Mesenchymal stem cell (in vitro differentiated cells and primary cell): Measurements from ENCODE around the gene UPK3A.

ENCODE experiments used
- DNase-seq: peaks from one replicate; pipeline ENCODE4 v3.0.0-alpha.2; 2013
- H2AFZ ChIP-seq: one replicate; pipeline ENCODE4 v1.6.1; 2013; ENCODE audit warnings: low read depth, mild to moderate bottlenecking, control low read depth, inconsistent platforms, low read length, moderate library complexity
- H2AK5ac ChIP-seq: 2 replicates; pipeline ENCODE4 v1.6.1; 2013; ENCODE audit warnings: low read length, moderate library complexity, mild to moderate bottlenecking, inconsistent platforms; ENCODE audit not compliant: severe bottlenecking
- H2BK120ac ChIP-seq: one replicate; pipeline ENCODE4 v1.6.1; 2013; ENCODE audit warnings: low read depth, mild to moderate bottlenecking, inconsistent platforms, low read length, moderate library complexity
- H2BK12ac ChIP-seq, 2 experiments: one replicate each; pipeline ENCODE4 v1.6.1; 2013; ENCODE audit warnings: inconsistent platforms in 2 of 2, low read length in 2 of 2, mild to moderate bottlenecking in 2 of 2, moderate library complexity in 2 of 2, control low read depth in 1 of 2
- H2BK15ac ChIP-seq: one replicate; pipeline ENCODE4 v1.6.1; 2013; ENCODE audit warnings: mild to moderate bottlenecking, low read depth, inconsistent platforms; ENCODE audit not compliant: poor library complexity, severe bottlenecking
- H2BK5ac ChIP-seq: 2 replicates; pipeline ENCODE4 v1.6.1; 2013; ENCODE audit warnings: low read depth, mild to moderate bottlenecking, low read length, control low read depth, inconsistent platforms; ENCODE audit not compliant: poor library complexity, severe bottlenecking
- H3K14ac ChIP-seq, 2 experiments: one replicate each; pipeline ENCODE4 v1.6.1; 2013; ENCODE audit warnings: inconsistent platforms in 2 of 2, low read length in 2 of 2, control low read depth in 1 of 2, mild to moderate bottlenecking in 1 of 2, moderate library complexity in 1 of 2
- H3K18ac ChIP-seq, 2 experiments: one replicate each; pipeline ENCODE4 v1.6.1; 2013; ENCODE audit warnings: inconsistent platforms in 2 of 2, low read length in 2 of 2, control low read depth in 1 of 2, low read depth in 1 of 2, mild to moderate bottlenecking in 1 of 2
- H3K23ac ChIP-seq, 2 experiments: one replicate each; pipeline ENCODE4 v1.6.1; 2013; ENCODE audit warnings: inconsistent platforms in 2 of 2, low read length in 2 of 2, mild to moderate bottlenecking in 2 of 2, moderate library complexity in 2 of 2, control low read depth in 1 of 2
- H3K27ac ChIP-seq: 2 replicates; pipeline ENCODE4 v1.5.1; 2013; ENCODE audit warnings: mild to moderate bottlenecking, moderate library complexity, low read length, control low read depth, inconsistent platforms; ENCODE audit not compliant: poor library complexity, severe bottlenecking
- H3K27me3 ChIP-seq, 2 experiments: 2 replicates each; pipeline versions ENCODE4 v1.6.1 to v1.7.0; 2013; ENCODE audit warnings: low read length in 2 of 2, mild to moderate bottlenecking in 2 of 2, moderate library complexity in 2 of 2, control low read depth in 1 of 2, inconsistent platforms in 1 of 2; ENCODE audit not compliant: control insufficient read depth in 1 of 2, insufficient read depth in 1 of 2
- H3K36me3 ChIP-seq, 2 experiments: 2 replicates each; pipeline versions ENCODE4 v1.6.1 to v1.7.0; 2013; ENCODE audit warnings: low read length in 2 of 2, control low read depth in 1 of 2, inconsistent platforms in 1 of 2, low read depth in 1 of 2, mild to moderate bottlenecking in 1 of 2; ENCODE audit not compliant: insufficient read depth in 2 of 2, control insufficient read depth in 1 of 2
- H3K4ac ChIP-seq, 2 experiments: one replicate each; pipeline ENCODE4 v1.6.1; 2013; ENCODE audit warnings: inconsistent platforms in 2 of 2, low read length in 2 of 2, mild to moderate bottlenecking in 2 of 2, moderate library complexity in 2 of 2, control low read depth in 1 of 2, low read depth in 1 of 2
- H3K4me1 ChIP-seq: 2 replicates; pipeline ENCODE4 v1.6.1; 2013; ENCODE audit warnings: low read depth, low read length, control low read depth; ENCODE audit not compliant: control insufficient read depth, insufficient read depth
- H3K4me2 ChIP-seq: 2 replicates; pipeline ENCODE4 v1.6.1; 2013; ENCODE audit warnings: low read length, mild to moderate bottlenecking, inconsistent platforms; ENCODE audit not compliant: poor library complexity, severe bottlenecking
- H3K4me3 ChIP-seq, 2 experiments: 2 replicates each; pipeline versions ENCODE4 v1.5.1 to v1.7.0; 2013; ENCODE audit warnings: low read length in 2 of 2, mild to moderate bottlenecking in 2 of 2, control low read depth in 1 of 2, low read depth in 1 of 2; ENCODE audit not compliant: insufficient read depth in 1 of 2
- H3K79me1 ChIP-seq: replicated peaks from 2 replicates; pipeline ENCODE4 v1.6.1; 2013; ENCODE audit warnings: mild to moderate bottlenecking, control low read depth, low read length, inconsistent platforms; ENCODE audit not compliant: poor library complexity, severe bottlenecking
- H3K9ac ChIP-seq: 2 replicates; pipeline ENCODE4 v1.7.0; 2013; ENCODE audit warnings: mild to moderate bottlenecking, low read length, moderate library complexity
- H3K9me3 ChIP-seq: 2 replicates; pipeline ENCODE4 v1.7.0; 2013; ENCODE audit warnings: mild to moderate bottlenecking, low read length; ENCODE audit not compliant: control insufficient read depth
- H4K8ac ChIP-seq: one replicate; pipeline ENCODE4 v1.6.1; 2013; ENCODE audit warnings: inconsistent platforms, mild to moderate bottlenecking, low read length, moderate library complexity
- H4K91ac ChIP-seq: one replicate; pipeline ENCODE4 v1.6.1; 2013; ENCODE audit warnings: mild to moderate bottlenecking, low read length, inconsistent platforms
- WGBS: methylation state at CpG from one replicate; pipeline ENCODE4 v1.1.7; 2013; ENCODE audit warnings: mixed read lengths; 5-methylcytosine and 5-hydroxymethylcytosine counted together

UPK3A gene

DNA sequence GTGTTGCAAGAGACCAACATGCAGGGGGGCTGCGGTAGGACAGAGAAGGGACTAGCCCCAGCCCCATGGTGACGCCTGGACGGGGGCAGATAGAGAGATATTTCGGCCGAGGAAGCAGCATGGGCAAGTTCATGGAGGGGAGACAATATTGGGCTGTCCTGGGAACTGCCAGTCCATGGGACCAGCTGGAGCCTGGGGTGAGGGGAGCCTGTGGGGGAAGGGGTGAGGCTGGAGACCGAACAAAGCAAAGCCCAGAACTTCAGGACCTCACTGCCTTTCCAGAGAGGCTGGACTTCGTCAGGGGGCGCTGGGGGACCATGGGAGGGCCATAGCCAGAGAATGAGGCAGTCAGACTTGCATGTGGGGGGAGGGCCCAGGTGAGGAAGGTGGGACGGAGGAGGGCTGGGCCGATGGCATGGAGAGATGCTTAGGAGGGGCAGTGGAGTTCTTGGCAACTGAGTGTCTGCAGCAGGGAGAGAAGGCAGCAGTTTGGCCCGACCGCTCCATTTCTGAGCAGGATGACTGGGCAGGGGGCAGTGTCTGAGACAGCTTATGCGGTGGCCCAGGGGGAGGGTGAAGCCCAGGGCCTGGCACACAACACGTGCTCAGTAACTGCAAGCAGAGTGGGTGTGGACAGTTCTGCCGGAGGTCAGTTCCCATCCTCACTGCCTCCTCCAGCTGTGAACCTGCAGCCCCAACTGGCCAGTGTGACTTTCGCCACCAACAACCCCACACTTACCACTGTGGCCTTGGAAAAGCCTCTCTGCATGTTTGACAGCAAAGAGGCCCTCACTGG lies 712 bp downstream of the UPK3A start:
- H2BK15ac ChIP-seq = peak overlapping the region; percentile 35
- no peaks in the 10 kb centered on the region for H3K36me3 ChIP-seq
- H2AK5ac ChIP-seq = no peak overlapping the region
- H3K79me1 ChIP-seq = no peaks in the 10 kb centered on the region
- peaks cover 13% of the 10 kb centered on the region for H3K4me1 ChIP-seq
- H3K27me3 ChIP-seq = peaks cover 32 to 59% of the 10 kb centered on the region in 2 experiments
- WGBS = 37% methylated on average over 16 of the region's 16 CpGs
- H3K9me3 ChIP-seq = no peaks in the 10 kb centered on the region
- peak overlapping the region; percentile 77 for H3K4me2 ChIP-seq
- peak overlapping the region in 1 of 2 experiments; percentile 8 for H3K18ac ChIP-seq
- no peak overlapping the region for H2AFZ ChIP-seq
- no peak overlapping the region for H2BK120ac ChIP-seq
- no peak overlapping the region for H2BK12ac ChIP-seq
- no peak overlapping the region for H3K14ac ChIP-seq
- no peak for DNase-seq
- H3K4ac ChIP-seq = no peak overlapping the region
- no peak overlapping the region for H3K23ac ChIP-seq
- no peak overlapping the region for H3K27ac ChIP-seq
- no peak overlapping the region for H3K9ac ChIP-seq
- H2BK5ac ChIP-seq = no peak overlapping the region
- no peak overlapping the region for H3K4me3 ChIP-seq
- no peak overlapping the region for H4K91ac ChIP-seq
- no peak overlapping the region for H4K8ac ChIP-seq

DNA sequence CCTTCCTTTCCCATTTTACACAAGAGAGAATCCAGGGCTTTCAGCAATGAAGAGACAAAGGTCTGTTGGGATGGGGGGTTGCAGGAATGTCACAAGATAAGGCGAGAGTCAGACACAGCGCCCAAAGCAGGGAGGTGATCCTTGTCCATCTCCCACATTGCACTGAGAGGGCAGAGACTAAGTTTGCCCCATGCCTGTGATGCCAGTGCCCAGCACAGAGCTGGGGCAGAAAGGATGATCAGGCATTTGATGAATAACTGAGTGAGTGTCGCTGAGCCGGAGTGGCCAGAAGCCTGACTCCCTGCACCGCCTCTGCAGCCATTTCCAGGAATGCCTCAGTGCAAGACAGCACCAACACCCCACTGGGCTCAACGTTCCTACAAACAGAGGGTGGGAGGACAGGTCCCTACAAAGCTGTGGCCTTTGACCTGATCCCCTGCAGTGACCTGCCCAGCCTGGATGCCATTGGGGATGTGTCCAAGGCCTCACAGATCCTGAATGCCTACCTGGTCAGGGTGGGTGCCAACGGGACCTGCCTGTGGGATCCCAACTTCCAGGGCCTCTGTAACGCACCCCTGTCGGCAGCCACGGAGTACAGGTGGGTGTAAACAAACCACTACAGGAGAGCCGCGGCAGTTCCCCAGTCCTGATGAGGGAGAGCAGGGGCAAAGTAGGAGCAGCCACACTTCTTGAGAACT lies 2.3 kb downstream of the UPK3A start:
- Histone ChIP-seq H2BK12ac (no peak overlapping the region), H3K79me1 (no peaks in the 10 kb centered on the region), H3K4ac (no peak overlapping the region), H3K9ac (no peak overlapping the region), H2BK15ac (no peak overlapping the region), H2AFZ (no peak overlapping the region), H3K36me3 (no peaks in the 10 kb centered on the region), H3K4me2 (no peak overlapping the region), H3K18ac (no peak overlapping the region), H2BK120ac (no peak overlapping the region), H4K91ac (no peak overlapping the region), H3K27ac (no peak overlapping the region), H3K14ac (no peak overlapping the region), H2AK5ac (no peak overlapping the region), H3K23ac (no peak overlapping the region), H3K4me1 (peaks cover 21% of the 10 kb centered on the region), H3K9me3 (no peaks in the 10 kb centered on the region), H2BK5ac (no peak overlapping the region), H3K27me3 (peaks cover 36 to 70% of the 10 kb centered on the region in 2 experiments), H4K8ac (no peak overlapping the region), H3K4me3 (no peak overlapping the region)
- no peak for DNase-seq
- WGBS = 80% methylated on average over 12 of the region's 12 CpGs

DNA sequence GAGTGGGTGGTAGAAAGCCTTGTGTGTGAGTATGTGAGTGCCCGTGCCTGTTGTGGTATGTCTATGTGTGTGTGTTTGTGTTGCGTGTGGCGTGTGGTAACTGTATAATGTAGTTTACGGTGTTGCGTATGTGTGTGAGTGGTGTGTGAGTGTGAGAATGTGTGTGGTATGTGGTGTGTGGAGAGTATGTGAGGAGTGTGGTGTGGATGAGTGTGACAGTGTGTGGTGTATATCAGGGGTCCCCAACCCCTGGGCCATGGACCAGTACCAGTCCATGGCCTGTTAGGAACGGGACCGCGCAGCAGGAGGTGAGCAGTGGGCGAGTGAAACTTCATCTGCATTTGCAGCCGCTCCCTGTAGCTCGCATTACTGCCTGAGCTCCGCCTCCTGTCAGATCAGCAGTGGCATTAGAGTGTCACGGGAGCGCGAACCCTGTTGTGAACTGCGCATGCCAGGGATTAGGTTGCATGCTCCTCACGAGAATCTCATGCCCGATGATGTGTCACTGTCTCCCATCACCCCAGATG lies 5.7 kb downstream of the UPK3A start:
- H2BK15ac ChIP-seq = peak overlapping the region; percentile 73
- no peak overlapping the region for H2BK5ac ChIP-seq
- no peaks in the 10 kb centered on the region for H3K36me3 ChIP-seq
- H3K27ac ChIP-seq = no peak overlapping the region
- H3K14ac ChIP-seq = peak overlapping the region in 1 of 2 experiments; percentile 80
- peak; percentile 83 for DNase-seq
- H2BK12ac ChIP-seq = peak overlapping the region; percentile 28 to 87
- H4K91ac ChIP-seq = peak overlapping the region; percentile 76
- 41% methylated on average over 18 of the region's 18 CpGs for WGBS
- peaks cover 21 to 71% of the 10 kb centered on the region in 2 experiments for H3K27me3 ChIP-seq
- peak overlapping the region; percentile 31 for H3K9ac ChIP-seq
- peak overlapping the region; percentile 7 to 46 for H3K4ac ChIP-seq
- H3K4me2 ChIP-seq = no peak overlapping the region
- H3K79me1 ChIP-seq = no peaks in the 10 kb centered on the region
- no peak overlapping the region for H2AK5ac ChIP-seq
- peak overlapping the region; percentile 27 for H4K8ac ChIP-seq
- H2BK120ac ChIP-seq = no peak overlapping the region
- peak overlapping the region; percentile 63 to 91 for H3K18ac ChIP-seq
- H3K23ac ChIP-seq = no peak overlapping the region
- H2AFZ ChIP-seq = peak overlapping the region; percentile 37
- no peaks in the 10 kb centered on the region for H3K9me3 ChIP-seq
- H3K4me1 ChIP-seq = peaks cover 11% of the 10 kb centered on the region
- peak overlapping the region in 1 of 2 experiments; percentile 56 for H3K4me3 ChIP-seq
